DMS153 treated with DMSO at 0.1 percent for 48 hours (cell line): ENCODE measurements around the gene MAN2B1.
A peak's percentile ranks its signal among the peaks of the same experiment; 100 is the strongest.
"Not testable (repeated sequence)": the region's sequence is repeated elsewhere in the genome, so short reads cannot be mapped to it uniquely, and the experiment has no call there.

Experiments used
- DNase-seq: peaks from one replicate; lab custom pipeline; 2025; ENCODE audit not compliant: unreplicated experiment; lab: John Stamatoyannopoulos, UW

MAN2B1 gene

DNA sequence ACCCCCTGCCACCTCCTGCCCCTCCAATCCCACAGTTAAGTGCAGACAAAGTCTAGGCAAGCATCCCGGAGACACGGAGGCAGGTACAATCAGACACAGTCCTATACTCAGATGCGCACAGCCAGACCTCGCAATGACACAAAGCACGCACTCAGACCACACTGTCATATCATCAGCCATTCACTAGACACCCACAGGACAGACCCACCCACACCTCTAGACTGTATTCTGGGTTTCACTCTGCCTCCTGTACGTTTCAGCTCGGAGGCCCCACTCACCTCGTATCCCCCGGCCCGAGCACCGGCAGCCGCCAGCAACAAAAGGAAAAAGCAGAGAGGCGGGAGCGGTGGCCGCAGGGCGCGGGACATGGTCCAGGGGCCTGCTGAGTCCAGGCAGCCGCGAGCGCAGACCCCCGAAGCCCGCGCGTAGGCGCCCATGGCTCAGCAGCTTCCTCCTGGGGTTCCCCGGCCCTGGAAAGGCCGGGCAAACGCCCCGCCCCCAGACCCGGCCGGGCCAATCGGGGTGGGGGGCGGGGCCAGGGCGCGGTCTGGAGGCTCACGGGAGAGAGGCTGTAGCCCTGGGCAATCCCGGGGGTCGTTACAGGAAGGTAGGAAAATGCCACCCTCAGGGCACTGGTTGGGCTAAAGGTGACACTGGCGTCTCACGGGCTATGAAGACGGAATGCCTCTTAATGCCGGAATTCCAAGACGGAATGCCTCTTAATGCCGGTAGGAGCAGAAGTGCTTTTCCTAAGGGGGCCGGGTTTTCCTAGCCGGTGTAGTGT, at the start of gene MAN2B1, which contains the start of gene WDR83:
TSS of gene MAN2B1 (minus strand) at position 478 of the 784 bp plus-strand sequence. CDS start at position 437, 41 bp downstream.
TSS of gene WDR83 (plus strand) at position 543 of the 784 bp plus-strand sequence. CDS start 2,984 bp downstream, outside the sequence.
- peak; percentile 36 for DNase-seq

- no peak for DNase-seq
Measured at GRCh38 chr19:12715929-12716328, 49.4 kb upstream of the MAN2B1 start.

DNA sequence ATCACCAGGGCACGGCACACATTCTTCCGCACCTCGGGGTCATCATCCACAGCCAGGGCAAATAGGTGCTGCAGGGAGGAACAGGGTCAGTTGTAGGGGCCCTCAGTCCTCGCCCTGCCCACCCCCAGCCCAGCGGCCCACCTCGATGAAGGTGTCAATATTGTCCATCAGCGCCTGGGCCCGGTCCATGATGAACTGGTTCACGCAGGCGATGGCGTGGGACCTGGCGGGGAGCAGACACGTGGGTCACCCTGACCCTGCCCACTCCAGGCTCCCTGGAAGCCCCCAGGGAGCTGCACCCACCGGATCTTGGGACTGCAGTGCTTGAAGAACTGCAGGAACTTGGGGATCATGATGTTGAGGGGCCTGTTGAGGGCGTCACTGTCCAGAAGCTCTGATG, 48.6 kb upstream of the MAN2B1 start:
- no peak for DNase-seq

GRCh38 chr19:12713304-12713703, 46.8 kb upstream of the MAN2B1 start:
- DNase-seq: not testable (repeated sequence)

DNA sequence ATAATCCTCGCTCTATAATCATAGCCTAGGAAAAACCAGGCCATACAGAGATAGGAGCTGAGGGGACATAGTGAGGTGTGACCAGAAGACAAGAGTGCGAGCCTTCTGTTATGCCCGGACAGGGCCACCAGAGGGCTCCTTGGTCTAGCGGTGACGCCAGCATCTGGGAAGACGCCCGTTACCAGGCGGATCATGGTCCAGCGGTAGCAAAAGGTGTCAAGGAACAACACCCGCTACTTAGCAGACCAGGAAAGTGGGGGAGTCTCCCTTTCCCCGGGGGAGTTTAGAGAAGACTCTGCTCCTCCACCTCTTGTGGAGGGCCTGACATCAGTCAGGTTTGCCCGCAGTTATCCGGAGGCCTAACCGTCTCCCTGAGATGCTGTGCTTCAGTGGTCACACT, 45.5 kb upstream of the MAN2B1 start:
- not testable (repeated sequence) for DNase-seq

DNA sequence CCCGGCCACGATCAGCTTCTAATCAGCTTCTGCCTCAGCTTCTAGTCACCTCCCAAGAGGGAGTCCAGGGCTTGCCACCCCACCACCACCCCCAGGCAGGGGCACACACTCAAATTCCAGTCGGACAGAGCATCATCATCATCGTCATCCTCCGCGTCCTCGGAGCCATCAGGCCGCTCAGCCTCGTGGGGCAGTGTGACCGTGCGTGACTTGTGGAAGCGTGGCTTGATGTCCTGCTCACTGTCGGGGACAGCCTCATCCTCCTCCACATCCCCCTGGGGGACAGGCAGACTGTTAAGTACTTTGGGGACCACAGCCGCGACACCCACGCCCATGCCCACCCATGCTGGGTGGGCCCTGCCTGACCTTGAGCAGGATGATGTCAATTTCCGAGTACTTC, 44.6 kb upstream of the MAN2B1 start:
- no peak for DNase-seq

- no peak for DNase-seq
Measured at GRCh38 chr19:12708641-12709040, 42.1 kb upstream of the MAN2B1 start.

DNA sequence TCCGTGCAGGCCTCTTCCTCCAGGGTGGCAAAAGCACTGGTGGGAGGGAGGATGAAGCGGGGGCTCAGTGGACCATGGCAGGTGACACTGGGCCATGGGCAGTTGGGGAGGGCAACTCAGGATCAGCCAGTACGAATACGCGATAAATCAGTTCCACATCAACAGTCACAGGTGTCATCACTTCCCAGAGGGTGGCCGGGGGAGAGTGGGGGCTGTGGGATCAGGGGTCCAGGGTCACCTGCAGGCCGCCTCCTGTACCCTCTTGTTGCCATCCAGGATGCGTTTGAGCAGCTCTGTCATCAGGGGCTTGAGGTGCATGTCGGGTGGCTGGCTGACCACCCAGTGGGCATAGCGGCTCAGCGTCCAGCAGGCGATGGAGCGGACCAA, 39.8 kb upstream of the MAN2B1 start:
- no peak for DNase-seq

DNA sequence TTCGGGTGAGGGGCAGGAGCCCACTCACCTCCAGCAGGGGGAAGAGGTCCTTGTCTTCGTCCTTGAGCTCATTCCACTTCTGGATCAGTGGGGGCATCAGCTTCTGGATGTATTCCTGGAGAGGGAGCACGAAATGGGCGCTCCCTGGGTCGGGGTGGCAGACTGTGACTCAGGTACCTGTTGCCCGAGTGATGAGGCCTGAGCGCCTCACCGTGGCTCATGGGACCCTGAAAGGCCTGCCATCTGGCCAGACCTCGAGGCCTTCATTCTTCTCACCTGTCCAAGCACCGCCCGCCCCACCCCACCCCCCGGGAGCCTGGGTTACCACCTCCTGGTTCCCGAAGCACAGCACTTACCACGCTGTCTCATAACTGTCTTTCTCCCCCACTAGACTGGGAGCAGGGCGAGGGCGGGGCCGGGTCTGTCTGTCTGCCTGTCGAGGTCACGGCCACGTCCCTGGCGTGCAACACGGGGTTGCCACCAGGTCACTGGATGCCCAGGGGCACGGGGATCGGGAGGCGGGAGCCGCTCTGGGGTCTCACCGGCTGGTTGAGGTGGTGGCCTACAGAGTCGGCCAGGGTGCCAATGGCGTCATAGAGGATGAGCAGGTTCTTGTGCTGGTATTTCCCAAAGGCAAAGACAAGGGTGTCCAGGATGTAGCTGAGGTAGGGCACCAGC, 39.3 kb upstream of the MAN2B1 start:
- no peak for DNase-seq

DNA sequence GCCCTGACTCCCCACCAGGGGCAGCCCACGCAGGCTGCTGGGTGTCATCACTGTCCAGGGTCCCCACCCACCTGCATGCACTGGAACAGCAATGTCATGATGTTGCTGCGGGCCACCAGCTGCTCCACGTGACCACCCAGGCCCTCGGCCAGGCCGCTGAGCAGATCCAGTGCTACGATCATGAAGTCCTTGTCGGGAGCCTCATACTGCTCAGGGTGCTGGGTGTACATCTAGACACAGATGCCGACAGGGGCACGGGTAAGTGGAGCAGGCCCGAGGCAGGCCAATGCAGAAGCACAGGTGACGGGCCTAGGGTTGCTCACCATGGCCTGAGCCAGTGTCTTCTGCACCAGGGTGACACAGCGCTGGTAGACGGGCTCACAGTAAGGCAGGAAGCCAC, 38.6 kb upstream of the MAN2B1 start:
- DNase-seq: no peak

- no peak for DNase-seq
Measured at GRCh38 chr19:12703046-12703445, 36.5 kb upstream of the MAN2B1 start.

DNA sequence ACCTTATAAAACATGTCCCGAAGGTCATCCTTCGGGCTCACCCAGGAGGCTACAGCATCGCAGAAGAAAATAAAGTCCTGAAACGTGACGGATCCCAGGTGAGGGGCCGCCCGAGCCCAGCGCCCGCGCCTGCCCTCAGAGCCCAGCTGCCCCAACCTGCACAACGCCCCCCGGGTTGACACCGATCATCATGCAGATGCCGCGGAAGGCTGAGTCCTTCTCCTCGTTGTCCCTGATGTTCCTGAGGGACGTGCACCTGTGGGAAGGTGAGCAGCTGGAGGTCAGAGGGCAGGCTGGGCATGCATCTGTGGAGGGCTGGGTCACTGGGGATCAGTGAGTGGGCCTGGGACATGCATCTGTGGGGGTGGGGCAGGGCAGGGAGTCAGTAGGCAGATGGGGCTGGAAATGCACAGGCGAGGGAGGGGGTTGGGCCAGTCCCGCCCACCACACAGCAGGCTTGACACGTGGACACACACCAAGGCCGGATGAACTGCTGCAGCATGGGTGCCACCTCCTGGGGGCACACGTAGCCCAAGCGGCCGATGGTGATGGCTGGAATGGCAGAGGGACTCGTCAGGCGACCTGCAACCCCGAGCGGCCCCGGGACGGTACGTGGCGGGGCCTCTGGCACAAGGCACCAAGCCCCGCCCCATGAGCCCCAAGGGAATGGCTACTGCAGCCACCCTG, 35.2 kb upstream of the MAN2B1 start:
- no peak for DNase-seq

- DNase-seq: no peak
Measured at GRCh38 chr19:12698138-12698537, 31.6 kb upstream of the MAN2B1 start.

DNA sequence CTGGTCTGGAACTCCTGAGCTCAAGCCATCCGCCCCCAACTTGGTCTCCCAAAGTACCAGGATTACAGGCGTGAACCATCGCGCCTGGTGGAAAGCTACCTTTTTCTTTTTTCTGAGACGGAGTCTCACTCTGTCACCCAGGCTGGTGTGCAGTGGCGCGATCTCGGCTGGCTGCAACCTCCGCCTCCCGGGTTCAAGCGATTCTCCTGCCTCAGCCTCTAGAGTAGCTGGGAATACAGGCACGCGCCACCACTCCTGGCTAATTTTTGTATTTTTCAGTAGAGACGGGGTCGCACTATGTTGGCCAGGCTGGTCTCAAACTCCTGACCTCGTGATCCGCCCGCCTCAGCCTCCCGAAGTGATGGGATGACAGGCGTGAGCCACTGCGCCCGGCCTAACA, 30.9 kb upstream of the MAN2B1 start:
- DNase-seq: not testable (repeated sequence)

DNA sequence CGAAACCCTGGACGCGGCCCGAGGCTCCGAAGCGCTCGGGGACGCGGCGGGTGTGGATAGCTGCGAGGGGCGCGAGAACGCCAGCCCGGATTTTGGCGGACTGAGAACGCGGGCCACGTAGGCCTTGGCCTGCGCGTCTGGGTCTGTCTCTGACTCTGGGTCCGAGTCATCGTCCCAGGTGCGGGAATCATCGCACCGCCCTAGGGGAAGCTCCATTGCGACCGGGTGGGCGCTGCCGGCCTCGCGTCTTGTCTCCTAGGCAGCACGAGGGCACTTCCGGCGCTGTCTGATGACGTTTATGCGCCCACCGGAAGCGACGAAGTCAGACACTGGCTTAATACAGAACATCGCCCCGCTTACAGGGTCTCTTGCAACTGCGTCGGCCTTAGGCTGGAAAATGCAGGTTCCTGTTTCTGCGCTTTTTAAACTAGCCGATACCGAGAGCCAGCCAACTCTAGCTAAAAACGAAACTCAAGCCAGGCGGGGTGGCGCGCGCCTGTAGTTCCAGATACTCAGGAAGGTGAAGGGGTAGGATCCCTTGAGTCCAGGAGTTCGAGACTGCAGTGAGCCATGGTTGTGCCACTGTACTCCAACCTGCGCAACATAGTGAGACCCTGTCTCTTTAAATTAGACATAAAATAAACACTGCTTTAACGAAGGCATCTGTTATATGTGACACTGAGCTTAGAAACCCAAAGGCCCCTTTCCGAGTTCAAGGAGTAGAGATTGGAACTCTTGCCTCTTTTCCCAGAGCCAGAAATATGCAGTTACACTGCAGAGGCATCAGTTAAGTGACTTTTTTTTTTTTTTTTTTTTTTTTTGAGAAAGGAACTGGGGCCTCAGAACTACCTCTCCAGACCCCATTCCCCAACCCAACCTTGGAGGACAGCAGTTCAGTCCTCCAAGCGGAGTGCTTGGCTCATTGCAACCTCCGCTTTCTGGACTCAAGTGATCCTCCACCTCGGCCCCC, 30.1 kb upstream of the MAN2B1 start, which contains the start of gene FBXW9:
TSS of gene FBXW9 (minus strand) at position 266 of the 970 bp plus-strand sequence. CDS start at position 216, 50 bp downstream.
- peak; percentile 70 for DNase-seq

DNA sequence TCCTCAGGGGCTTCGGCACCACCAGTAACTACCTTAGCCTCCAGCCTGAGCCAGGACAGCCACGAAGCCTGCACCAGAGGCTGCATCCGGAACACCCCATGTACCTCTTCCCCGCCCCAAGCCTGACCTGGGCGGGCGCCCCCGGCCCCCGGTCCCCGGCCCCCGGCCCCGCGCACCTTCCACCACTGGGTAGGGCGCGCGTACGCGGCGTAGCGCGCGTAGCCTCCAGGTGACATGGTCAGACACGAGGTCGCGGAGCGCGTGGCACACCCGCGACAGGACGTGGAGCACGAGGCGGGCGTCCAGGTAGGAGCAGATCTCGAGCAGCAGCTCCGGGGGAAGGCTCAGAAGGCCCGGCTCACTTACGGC, 29.4 kb upstream of the MAN2B1 start:
- DNase-seq: no peak

- DNase-seq: no peak
Measured at GRCh38 chr19:12695514-12695913, 29.0 kb upstream of the MAN2B1 start.

DNA sequence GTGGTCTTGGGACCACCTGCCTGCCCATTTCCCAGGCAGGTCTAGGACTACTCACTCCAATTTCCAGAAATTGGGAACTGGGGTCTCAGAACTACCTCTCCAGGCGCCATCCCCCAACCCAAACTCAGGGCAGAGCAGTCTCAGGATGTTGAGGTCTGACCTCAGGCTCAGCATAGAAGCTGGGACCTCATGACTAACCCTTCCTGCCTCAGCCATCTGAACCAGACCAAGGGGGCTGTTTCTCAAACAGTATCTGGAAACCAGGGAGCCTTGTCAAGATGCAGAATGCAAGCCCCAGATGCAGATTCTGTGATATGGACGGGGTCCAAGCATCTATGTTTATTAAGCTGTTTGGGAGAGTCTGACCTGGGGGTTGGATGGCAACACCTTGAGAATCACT, 28.6 kb upstream of the MAN2B1 start:
- DNase-seq: no peak

DNA sequence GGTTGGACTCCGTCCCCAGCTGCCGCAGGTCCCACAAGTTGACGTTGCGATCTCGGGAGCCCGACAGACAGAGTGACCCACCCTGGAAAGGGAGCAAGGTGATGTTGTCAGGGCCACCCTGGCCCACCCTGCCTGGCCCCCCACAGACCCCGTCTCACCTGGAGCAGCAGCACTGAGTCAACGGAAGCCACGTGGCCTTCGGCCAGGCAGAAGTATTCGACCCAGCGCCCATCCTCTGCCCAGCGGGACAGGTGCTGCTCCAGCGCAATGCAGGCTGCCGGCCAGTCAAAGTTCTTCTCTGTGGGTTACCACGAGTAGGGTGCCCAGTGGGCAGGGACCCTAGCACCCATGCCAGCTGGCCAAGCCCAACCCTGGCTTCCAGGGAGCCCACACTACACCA, 28.1 kb upstream of the MAN2B1 start:
- DNase-seq: no peak

- no peak for DNase-seq
Measured at GRCh38 chr19:12692960-12693359, 26.4 kb upstream of the MAN2B1 start.
